HS-27A (cell line): ENCODE measurements around the gene SPATA32.
A peak's percentile ranks its signal among the peaks of the same experiment; 100 is the strongest.
"Not testable (repeated sequence)": the region's sequence is repeated elsewhere in the genome, so short reads cannot be mapped to it uniquely, and the experiment has no call there.

Experiments used
- DNase-seq: peaks from one replicate; pipeline ENCODE4 v3.0.0-alpha.2; 2012; ENCODE audit warnings: low read depth, missing footprints

Gene SPATA32

GRCh38 chr17:45261577-45262515, at the start of gene SPATA32:
SPATA32 (minus strand) TSS chr17:45262094; CDS start chr17:45262016, 78 bp downstream.
- no peak for DNase-seq

DNA sequence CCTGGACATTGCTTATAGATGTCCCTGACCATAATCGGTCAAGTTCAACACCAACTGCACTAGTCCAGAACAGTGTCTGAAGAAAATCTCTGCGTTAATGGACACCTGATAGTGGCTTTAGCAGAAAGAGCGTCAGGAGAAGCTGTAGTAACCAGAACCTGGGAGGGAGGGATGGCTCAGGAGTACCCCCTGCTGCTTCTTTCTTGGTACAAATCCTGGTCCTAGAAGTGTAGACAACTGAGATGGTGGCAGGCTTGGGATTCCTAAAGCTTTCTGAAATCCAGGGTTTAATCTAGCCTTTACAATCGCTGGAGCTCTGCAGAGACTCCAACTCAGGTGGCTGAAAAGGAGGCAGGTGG, 49.5 kb upstream of the SPATA32 start:
- DNase-seq = no peak

GRCh38 chr17:45310380-45311324, 48.8 kb upstream of the SPATA32 start:
- DNase-seq = no peak

DNA sequence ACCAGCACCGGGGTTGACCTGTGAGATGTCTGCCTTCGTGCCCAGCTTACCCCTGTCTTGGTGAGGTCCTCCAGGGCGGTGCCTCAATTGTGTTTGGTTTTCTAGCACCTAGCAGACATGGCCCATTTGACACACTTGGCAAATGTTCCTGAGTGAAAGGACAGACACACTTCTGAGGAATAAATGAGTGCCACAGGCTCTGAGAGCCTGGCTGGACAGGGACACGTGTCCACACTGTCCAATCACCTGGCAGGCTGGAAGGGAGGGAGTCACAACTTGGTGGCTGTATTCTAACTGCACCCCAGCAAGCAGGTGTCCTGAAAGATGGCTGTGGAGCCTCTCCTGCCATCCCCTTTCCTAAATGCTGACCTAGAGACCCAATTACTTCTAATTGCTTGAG, 47.5 kb upstream of the SPATA32 start:
- no peak for DNase-seq

DNA sequence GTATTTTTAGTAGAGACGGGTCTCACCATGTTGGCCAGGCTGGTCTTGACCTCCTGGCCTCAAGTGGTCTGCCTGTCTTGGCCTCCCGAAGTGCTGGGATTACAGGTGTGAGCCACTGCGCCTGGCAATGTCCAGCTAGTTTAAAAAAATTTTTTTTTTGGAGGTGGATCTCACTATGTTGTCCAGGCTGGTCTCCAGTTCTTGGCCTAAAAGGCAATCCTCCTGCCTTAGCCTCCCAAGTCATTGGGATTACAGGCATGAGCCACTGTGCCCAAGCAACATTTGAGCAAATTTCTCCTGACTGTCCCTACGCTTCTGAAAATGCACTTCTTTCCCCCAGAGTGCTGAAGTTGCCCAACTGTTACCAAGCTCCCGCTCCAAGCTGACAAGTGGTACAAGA, 46.9 kb upstream of the SPATA32 start:
- no peak for DNase-seq

- DNase-seq = no peak
Observed at GRCh38 chr17:45308016-45308365, 46.1 kb upstream of the SPATA32 start.

GRCh38 chr17:45307290-45308015, 45.6 kb upstream of the SPATA32 start:
- DNase-seq = no peak

DNA sequence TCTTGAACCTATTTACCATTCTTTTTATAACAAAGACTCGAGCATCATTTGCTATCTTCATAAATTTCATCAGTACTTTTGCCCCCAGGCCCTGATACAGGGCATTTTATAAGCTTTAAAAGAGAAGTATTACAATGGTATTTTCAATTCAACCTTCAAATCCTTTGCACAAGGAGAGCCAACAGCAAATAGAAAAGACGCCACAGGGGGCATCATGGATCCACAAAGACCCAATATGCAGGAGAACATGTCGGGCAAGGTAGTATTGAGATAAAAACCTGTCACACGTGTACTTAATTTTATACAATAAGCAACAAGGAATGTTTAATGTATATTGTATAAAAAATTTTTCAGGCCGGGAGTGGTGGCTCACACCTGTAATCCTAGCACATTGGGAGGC, 44.7 kb upstream of the SPATA32 start:
- DNase-seq = no peak

DNA sequence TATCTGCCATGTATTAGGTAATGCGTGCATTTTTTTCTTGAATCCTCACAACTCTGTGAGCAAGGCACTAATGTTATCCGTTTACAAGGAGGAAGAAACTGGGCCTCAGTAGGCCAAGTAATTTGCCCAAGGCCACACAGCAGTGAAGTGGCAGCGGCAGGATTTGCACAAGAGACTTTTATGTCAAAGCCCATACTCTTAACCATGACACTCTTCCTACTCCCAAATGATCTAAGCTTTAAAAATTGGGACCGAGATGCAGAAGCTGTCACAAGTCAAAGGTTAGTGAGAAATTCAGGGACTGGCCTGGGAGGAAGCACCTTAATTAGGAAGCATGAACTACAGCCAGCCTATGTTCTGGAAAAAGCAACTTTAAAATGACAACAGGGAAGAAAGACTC, 44.2 kb upstream of the SPATA32 start:
- DNase-seq = no peak

- DNase-seq = no peak
Observed at GRCh38 chr17:45305530-45306087, 43.7 kb upstream of the SPATA32 start.

DNA sequence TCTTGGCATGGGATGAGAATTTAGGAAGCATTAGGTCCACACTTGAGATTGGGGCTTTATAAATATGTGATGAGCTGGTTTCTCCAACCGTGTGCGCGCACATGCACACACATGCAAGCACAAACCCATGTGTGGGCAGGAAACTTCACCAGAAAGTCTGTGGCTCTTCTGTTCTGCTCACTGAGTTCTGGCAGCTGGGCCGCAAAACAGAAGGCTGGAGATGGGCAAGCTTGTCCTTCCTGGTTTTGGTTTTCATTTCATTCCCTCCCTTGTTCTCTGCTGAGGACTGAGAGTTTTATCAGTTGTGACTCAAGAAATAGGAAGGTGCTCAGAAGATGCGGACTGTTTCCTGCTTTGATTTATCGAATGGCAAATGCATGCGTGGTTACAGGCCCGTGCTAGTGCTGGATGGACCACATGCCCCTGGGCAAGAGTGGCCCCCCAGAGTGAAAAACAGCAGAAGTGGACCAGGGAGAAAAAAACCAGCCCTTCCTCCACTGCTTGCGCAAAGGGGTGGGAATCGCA, 40.8 kb upstream of the SPATA32 start:
- no peak for DNase-seq

GRCh38 chr17:45302220-45302619, 40.3 kb upstream of the SPATA32 start:
- DNase-seq = not testable (repeated sequence)

DNA sequence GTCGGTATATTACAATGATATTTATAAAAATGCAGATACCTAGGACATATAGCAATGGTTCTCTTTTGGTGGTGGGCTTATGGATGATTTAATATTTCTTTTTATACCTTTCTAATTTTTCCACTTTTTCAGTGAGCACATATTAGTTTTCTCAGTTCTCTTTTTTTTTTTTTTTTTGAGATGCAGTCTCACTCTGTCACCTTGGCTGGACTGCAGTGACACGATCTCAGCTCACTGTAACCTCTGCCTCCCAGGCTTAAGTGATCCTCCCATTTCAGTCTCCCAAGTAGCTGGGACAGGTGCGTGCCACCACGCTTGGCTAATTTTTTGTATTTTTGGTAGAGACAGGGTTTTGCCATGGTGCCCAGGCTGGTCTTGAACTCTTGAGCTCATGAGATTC, 39.8 kb upstream of the SPATA32 start:
- no peak for DNase-seq

DNA sequence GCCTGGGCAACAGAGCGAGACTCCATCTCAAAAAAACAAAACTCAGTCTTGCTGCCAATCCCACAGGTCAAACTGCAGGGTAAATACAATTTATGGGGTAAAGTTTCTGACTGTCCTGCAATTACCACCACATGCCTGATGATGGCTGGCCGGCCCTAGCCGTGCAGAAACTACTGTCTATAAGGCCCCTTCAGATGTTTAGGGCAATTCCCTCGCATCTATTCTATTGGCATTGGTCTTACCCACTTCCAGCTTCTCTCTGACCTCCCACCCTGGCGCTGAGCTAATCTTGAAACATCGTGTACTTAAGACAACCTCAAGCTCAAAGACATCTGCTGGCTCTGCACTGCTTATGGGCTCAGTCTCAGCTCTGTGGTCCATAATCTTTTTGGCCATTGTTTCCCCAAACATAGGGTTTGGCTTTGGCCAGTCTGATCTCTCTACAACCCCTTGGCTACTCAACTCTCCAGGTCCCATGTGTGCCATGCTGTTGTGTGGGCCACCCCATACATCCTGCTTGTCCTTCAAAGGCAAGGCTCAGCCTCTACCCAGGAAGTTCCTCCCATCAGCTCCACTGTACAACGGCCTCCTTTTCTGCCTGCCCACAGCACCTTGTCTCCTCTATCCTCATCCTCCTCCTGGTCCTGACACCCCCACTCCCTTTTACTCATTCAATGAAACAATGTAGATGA, 38.3 kb upstream of the SPATA32 start:
- no peak for DNase-seq

GRCh38 chr17:45299361-45299760, 37.5 kb upstream of the SPATA32 start:
- DNase-seq = no peak

DNA sequence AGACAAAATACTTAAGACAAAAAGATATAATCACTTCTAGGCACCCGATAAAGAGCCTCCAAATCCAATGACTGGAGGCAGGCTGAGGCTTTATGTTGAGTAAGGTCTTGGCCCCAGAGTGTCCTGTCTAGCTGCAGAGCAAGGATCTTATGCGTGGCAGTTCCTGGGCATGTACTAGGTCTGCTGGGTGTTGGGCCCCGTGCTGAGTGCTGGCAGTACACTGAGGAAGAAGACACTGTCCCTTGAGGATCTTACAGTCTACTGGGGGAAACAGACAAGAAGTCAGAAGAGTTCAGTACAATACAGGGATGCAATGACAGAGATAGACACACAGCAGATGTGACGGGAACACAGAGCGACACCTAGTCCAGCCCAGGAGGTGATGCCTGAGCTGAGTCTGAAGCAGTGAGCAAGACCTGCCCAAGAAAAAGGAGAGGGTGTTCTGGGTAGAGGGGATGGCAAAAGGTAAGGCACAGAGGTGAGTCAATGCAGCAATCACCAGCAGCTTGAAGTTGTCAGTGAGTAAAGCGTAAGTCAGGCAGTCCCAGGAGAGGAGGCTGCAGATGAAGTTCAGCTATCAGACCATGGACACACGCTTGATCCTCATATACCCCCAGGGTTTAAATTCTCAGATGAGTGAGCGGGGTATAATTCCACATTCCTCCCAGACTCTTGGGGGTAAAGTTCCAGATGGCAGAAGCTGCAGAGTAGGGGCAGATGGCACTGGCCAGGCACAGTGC, 36.8 kb upstream of the SPATA32 start:
- DNase-seq = no peak

DNA sequence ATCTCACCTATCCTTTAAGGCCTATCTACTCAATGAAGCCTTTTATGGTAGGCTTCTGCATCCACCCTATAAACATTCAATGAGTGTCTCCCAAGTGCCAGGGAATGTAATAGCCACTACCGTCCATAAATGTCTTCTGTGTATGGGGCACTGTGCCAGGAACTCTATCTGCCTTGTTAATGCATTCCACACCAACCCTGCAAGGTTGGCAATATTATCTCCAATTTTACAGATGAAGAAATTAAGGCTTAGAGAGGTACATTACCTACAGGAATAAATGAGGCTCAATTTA, 34.9 kb upstream of the SPATA32 start:
- DNase-seq = no peak

GRCh38 chr17:45296003-45296832, 34.3 kb upstream of the SPATA32 start:
- DNase-seq = no peak

GRCh38 chr17:45294506-45294905, 32.6 kb upstream of the SPATA32 start:
- DNase-seq = peak; percentile 72
